HG03354 (cell line): ENCODE data around the gene TACR1.
A peak's percentile ranks its signal among the peaks of the same experiment; 100 is the strongest.
"Not testable (repeated sequence)": the region's sequence is repeated elsewhere in the genome, so short reads cannot be mapped to it uniquely, and the experiment has no call there.

Experiments
- ATAC-seq: cut with Tn5 transposase; IDR thresholded peaks from one replicate; pipeline ENCODE4 v1.9.1; 2021; ENCODE audit warnings: mild to moderate bottlenecking; ENCODE audit not compliant: unreplicated experiment, poor library complexity, severe bottlenecking

TACR1 gene

DNA sequence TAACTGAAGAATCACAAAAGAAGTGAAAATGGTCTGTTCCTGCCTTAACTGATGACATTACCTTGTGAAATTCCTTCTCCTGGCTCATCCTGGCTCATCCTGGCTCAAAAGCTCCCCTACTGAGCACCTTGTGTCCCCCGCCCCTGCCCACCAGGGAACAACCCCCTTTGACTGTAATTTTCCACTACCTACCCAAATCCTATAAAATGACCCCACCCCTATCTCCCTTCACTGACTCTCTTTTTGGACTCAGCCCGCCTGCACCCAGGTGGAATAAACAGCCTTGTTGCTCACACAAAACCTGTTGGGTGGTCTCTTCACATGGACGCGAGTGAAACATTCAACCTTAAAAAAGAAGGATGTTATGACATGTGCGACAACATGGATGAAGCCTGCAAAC is 142.2 kb downstream of the TACR1 start:
- ATAC-seq = not testable (repeated sequence)

DNA sequence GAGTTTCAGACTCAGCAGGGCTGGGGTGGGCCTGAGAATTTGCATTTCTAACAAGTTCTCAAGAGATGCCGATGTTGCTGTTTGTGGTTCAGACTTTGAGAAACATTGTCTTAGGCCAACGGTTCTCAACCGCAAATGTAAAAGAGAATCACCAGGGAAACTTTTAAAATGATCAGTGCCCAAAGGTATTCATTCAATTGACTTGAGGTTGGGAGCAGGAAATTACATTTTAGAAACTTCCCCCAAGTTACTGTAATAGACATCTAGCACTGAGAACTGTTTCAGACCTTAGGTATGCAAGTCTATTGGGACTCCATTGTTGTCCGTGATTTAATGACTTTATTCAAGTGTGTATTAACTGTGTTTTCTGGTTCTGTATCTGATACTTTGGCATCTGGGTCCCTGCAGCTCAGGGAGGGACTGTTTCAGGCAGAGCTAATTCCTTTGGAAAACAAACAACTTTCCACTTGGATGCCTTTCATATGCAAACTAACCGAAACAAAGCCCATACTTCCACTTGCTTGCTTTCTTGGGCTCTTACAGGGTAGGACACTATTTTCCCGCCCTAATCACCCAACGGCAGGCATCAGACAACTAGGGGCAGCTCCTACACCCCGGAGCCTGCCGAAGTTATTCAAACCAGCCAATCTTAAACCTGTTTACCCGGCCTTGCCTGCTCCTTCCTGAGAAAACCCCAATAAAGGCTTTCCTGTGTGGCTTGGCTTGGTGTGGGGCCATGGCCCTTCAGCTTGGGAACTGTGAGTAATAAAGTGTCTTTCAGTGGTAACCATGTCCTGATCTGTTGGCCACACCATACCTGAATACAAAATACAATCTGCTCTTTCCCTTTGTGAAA is 143.3 kb downstream of the TACR1 start:
- peak; percentile 56 for ATAC-seq

DNA sequence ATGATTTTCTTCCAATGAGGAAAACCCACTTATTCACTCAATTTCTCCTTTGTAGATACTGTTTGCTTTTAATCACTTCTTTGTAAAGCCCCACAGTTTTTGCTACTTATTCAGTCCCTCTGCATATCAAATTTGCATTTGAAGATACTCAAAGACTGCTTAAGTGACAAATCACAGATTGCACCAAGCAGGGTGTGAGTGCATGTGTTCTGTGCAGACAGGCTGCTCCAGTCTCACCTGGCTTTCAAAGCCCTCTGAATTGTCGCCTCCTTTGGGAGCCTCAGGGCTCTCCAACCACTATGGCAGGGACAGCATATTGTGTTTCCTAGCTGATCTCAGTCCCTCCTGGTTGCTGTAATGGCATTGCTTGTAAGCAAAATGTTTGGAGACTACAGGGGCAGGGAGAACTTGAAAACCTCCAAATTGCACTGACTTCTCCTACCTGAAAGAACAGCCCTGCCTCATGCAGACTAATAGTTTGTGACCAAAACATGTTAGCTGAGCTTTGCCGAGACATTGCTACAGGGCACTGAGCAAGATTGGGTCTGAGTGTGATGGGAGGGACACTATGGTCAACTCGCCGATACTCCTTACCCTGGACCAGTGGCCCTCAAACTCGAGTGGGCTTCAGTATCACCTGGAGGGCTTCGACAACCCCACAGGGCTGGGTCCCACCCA is 144.0 kb downstream of the TACR1 start:
- ATAC-seq = peak; percentile 6

DNA sequence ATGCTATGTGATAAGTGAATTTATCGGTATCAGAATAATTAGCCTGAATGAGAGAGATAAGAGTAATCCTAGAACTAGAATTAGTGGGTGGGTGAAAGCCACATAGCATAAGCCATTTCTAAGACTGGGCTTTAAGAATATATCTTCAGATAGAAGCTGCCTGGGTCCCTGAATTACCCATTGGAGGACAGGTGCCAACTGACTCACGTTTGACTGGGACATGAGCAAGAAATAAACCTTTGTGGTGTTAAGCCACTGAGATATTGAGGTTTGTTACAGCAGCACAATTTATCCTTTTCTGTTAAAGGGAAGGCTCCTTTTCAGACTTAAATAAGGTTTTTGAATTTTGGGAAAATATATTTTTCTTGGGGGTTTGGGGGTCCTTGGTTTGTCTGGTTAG is 145.0 kb downstream of the TACR1 start:
- no peak for ATAC-seq

DNA sequence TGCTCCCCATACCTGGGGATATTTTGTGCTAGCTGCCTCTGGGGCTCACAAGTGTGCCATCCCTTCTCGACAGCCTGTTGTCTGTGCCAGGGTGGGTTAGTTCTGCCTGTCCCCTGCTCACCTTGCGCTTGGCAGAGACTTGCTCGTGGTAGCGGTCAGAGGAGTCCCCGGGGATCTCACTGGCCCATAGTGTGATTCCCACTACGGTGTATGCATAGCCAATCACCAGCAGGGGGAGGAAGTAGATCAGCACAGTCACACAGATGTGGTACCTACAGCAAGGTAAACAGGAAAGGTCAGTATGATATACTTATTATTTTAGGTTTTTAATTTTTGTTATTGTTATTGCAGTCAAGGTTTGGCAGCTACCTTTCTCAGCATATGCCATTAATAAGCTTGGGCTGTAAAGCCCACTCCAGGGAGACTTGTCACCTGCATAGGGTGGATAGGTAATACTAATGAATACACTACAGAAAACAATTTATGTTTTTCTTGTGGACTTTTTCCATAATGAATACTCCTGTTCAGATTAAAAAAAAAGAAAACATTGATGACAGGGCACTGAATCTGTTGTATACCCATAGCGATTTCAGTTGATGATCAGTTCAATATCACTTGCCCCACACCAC is 145.7 kb downstream of the TACR1 start:
- ATAC-seq = peak; percentile 80

DNA sequence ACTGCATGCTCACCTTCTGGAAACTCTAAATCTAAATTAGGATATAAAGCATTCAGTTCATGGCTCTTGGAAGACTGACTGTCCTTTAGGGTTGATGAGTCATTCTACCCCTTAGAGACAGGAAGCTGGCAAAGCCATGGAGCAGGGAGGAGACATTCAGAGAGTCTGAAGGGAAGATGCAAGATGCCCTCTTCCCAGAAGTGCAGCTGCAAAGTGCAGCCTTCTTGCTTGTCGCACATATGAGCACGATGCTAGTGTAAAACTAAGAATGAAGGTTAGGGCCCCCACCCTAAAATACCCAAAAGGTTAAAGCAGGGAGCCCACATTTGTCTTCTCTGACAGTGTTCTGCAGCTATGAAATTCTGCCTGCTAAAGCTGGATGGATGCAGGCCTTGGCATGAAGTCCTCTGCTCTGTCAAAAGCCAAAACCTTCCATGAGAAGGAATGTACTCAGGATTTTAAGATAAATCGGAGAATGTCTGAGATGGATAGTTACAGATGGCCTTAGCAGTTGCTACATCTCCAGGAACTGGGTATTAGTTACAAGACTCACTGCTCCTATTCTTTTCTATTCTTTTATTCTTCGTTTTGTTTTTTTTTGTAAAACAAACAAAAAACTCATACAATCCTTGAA is 151.2 kb downstream of the TACR1 start:
- ATAC-seq = no peak

DNA sequence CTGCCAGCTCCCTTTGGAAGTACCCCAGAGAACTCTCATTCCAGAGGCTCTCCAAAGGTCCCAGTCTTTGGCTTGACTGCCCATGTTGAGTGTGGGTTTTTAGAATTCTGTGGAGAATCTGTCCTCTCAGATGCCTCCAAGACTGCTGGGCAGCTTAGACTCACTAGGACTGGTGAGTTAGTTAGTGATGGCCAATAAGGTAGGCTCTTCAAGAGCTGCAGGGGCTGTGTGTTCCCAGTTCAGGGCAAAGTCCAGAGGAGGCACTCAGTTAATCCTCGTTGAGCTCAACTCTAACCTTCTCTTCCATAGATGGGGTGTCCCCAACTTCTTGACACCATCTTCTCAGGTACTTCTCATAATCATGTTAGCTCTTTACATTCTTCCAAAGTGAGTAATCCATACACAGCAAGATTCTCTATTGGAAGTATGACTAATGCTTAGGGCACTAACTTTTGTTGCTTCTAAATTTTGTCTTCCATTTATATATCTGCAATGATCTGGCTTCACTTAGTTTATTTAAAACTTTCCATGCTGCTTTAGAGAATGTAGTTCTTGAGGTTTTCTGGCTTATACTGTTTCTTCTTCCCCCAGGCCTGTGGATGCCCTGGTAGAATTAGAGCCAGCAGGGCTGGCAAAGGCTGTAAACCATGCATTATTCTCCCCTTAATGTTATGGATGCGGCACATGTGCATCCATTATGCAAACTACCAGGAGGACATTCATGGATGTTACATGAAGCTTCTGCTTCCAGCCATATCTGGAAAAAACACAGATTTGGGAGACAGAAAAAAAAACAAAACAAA is 151.9 kb downstream of the TACR1 start:
- ATAC-seq = no peak

DNA sequence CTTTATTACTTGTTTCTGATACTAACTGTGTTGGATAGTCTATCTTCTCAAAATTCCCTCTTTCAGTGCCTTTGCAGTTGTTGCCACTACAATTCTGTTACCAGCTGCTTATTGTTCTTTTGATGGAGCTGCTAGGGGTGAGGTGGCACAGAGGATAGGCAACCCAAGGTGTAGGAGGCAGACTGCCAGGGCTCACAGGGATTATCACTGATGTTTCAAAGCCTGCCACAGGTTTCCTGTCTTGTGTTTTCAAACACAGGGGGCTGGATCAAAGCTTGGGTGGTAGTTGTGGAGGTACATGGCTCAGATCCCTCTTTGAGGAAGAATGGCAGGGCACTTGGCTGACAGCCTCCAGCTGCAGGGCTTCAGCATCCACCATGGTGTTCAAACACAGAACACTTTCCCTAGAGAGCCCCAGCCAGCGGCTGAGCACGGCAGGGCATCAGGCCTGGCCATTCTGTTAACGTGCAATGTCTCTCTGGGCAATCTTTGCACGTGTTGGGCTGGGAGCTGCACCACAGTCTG is 153.7 kb downstream of the TACR1 start:
- no peak for ATAC-seq

DNA sequence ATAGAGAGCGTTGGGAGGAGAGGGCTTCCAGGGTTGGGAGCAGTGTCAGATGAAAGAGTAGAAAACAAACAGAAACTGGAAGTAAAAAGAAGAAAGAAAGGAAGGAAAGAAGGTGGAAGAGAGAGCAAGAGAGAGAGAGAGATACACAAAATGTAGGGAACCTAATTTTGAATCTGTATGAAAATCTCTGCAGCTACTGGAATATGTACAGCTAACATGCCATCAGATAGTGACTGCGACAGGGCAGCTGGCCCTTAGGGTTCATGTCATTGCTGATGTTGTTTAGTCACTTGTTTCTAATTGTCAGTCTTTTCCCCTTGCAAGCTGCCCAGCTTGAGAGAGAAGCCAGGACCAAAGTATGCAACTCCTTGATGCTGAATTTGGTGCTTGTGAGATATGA is 155.0 kb downstream of the TACR1 start:
- ATAC-seq = no peak

DNA sequence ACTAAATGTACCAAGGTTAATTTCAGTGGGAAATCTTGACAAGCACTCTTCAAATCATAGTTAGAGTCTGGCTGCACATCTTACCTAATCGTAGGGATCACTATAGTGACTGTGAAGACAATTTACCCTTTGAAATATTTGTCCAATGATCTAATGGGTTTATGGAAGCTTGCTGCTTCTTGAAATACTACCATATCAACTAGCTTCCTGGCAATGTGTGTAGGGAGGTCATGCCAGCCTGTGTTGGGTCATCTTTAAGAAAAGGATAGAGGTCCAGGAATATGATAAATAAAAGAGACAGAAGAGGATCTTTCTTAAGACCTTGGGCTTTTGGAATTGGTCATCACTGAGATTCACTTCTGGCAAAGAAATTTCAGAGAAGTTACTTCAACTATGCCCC is 156.5 kb downstream of the TACR1 start:
- no peak for ATAC-seq

DNA sequence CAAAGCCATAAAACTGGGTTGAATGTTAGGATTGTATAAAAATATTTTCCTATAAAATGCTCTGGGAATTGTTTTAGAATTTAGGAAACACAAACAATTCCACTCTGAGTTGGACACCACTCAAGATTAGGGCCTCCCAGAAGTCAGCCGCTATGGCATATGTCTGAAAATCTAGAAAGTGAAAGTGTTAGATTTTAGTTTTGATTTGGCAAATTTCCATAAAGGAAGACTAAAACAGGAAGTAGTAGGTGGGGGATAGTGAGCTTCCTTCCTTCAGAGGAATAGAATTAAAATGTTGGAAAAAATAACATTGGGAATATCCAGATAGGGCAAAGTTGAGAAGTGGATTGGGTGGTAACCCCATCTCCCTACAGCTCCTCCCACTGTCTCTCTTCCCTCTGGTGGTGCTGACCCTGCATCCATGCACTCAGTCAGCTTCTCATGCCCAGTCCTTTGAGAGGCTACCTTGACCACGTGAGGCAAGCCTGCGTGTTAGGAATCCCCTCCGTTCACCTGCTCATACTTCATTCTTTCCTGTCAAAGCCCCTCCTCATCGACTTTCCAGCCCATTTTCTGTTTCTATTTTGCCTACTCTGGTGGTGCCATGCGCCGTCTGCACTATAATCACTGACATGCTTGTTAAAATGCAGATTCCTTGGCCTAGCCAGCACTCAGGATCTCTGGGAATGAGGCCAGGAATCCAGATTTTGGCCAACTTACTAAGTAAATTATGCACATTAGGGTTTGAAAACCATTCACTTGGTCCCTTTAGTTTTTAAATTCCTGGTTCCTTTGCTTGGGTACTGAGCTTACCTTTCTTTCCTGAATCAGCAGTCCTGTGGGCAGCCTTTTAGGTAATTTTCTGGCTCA is 157.4 kb downstream of the TACR1 start:
- ATAC-seq = no peak

DNA sequence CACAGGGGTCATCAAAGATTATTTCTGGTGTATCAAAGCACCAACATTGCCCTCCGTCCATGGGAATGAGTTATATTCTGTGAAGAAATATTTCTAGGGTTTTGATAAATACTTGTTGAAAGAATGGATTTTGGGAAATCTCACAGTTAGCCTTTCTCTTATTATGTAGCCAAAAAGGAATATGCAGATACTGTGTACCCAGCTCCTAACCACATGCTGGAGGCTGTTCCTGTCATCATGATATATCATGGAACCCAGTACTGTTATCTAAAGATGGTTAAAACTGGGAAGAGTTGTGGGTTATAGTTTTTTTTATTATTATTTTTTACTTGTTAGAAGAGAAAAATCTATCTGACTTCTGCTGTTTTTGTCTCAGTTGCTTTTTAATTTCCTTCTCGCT is 158.1 kb downstream of the TACR1 start:
- no peak for ATAC-seq

DNA sequence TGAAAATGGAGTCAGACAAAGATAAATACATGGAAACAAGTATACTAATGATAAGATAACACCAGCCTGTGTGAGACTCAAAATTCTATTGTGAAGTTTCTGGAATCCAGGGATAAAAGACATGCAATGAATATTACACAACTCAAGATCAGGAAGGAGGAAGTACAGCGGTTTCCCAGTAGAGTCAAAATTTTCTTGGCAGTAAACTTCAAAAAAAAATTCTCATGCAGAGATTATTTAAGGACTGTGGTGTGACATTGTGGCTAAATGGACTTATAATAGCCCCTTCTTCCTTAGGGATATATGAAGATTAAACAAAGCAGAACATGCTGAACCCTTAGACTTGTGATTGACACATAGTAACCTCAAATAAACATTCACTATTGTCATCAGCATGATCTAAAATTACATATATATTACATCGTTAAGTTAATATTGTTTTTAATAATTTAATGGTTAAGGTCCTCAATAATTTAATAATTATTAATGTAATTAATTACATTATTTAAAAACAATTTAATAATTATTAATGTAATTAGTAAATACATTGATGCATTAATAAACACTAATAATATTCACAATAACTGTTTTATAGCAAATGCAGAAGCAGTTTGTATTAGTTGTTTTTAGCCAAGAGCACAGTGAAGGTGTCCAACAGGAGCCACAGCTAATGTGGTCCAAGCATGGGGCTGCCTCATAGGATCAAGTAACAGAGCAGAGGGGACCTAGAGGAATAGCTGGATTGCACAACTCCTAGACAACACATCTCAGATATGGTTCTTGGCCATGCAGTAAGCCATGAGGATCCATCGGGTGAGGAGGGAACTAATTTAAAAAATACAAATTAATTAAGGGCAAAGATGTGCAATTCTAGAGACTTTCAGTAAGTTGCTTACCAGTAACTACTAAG is 163.6 kb downstream of the TACR1 start:
- no peak for ATAC-seq

DNA sequence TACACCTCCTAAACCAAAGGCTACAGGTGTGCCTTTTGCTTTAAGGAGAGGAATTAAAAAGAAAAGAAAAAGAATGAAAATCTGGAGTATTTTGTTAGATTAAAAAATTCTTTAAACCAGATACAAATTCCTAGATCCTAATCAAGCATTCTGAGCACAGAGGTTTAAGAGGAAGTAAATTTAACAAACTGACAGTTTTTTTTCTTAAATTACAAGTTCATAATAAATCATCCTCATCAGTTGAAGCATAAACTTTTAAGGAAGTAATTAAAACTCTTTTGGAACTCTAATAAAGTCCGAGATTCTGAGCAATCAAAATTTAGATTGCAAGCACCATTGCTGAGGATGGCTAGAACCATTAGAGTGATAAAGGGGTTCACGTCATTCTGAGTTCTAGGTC is 165.8 kb downstream of the TACR1 start:
- ATAC-seq = no peak

DNA sequence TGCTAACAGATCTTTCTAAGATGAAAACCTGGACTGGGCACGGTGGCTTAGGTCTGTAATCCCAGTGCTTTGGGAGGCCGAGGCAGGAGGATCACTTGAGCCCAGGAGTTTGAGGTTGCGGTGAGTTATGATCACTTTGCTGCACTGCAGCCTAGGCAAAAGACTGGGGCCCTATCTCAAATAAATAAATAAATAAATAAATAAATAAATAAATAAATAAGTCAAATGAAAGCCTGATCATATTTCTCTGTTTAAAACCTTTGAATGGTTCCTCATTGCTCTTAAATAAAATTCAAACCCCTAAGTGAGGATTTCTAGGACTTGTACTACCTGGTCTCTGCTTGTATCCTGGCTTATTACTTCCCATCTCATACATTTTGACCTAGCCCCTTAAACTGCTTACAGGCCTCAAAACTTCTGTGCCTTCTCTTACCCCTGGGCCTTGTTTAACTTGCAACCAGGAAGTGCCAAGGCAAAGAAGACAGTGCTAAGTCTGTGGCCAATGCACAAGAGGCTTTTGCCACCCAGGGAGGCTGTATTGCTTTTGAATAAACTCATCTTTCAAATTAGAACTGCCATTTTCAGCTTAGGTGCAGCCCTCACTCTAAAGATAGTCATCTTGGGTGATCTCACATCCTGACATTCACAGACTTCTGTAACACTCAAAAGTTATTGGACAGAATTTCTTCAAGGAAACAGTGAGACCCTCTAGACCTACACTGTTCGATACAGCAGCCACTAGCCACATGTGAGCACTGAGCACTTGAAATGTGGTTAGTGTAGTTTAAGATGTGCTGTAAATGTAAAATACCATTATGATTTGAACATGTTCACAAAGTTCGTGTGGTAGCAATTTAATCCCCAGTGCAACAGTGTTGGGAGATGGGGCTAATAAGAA is 167.2 kb downstream of the TACR1 start:
- ATAC-seq = no peak

DNA sequence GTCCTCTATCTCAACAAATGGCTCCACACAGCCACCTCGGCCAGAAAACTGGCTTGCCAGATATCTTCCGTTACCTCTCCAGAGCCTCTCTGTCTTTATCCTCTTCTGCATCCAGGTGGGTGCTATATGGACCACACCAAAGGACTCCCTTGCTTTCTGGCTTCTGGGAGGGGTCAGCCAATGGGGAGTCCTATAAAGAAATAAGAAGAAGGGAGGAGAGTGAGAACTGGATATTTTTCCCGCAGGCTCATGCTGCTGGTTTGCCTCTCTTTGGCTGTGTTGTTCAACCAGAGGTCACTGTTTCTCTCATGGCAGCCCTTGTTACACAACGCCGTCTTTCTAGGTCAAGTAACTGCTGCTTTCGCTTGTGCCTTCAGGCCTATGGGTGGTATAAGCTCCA is 168.1 kb downstream of the TACR1 start:
- no peak for ATAC-seq
